ENCODE data around the gene EPHA4.

The EPHA4 gene

GRCh38 chr2:221399183-221399582, 172.9 kb downstream of the EPHA4 start:
- TF ChIP-seq JUND (IDR thresholded peaks at IDR 0.05; ENCODE audit: low read depth): no peak
- DNase-seq (ENCODE audit: low read depth in 1 of 2, low spot score in 1 of 2): no peak
- in situ Hi-C loops (cut with HindIII; ENCODE audit: low pct_unique_long_range_greater_than_20kb, low sequenced_read_pairs): no loop called here

GRCh38 chr2:221397187-221397586, 174.9 kb downstream of the EPHA4 start:
- in situ Hi-C loops (cut with HindIII; ENCODE audit: low pct_unique_long_range_greater_than_20kb, low sequenced_read_pairs): no loop called here
- DNase-seq (ENCODE audit: low read depth in 1 of 2, low spot score in 1 of 2): no peak
- TF ChIP-seq JUND (IDR thresholded peaks at IDR 0.05; ENCODE audit: low read depth): no peak

GRCh38 chr2:221392228-221392881, 179.7 kb downstream of the EPHA4 start:
- in situ Hi-C loops (cut with HindIII; ENCODE audit: low pct_unique_long_range_greater_than_20kb, low sequenced_read_pairs): no loop called here
- no peak for DNase-seq (ENCODE audit: low read depth in 1 of 2, low spot score in 1 of 2)
- no peak for TF ChIP-seq JUND (IDR thresholded peaks at IDR 0.05; ENCODE audit: low read depth)

DNA sequence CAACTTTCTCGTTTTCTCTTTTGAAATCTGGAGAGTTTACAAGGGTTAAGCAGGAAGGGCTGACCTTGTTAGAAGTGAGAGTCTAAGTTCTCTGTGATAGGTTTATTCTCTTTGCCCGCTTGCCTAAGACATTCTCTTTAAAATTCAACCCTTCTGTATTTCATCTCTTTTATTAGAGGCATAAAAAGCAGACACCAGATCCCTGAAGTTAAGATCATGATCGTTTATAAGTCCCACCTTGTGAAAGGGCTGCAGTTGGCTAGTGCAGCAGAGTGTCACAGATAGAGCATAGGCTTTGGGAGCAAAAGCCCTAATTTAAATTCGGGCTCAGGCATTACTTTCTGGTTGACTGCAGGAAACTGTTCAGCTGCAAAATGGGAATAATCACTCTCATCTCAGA, 181.2 kb downstream of the EPHA4 start:
- TF ChIP-seq JUND (IDR thresholded peaks at IDR 0.05; ENCODE audit: low read depth): no peak
- in situ Hi-C loops (cut with HindIII; ENCODE audit: low pct_unique_long_range_greater_than_20kb, low sequenced_read_pairs): no loop called here
- DNase-seq (ENCODE audit: low read depth in 1 of 2, low spot score in 1 of 2): no peak

- DNase-seq (ENCODE audit: low read depth in 1 of 2, low spot score in 1 of 2): no peak
- in situ Hi-C loops (cut with HindIII; ENCODE audit: low pct_unique_long_range_greater_than_20kb, low sequenced_read_pairs): no loop called here
- TF ChIP-seq JUND (IDR thresholded peaks at IDR 0.05; ENCODE audit: low read depth): no peak
These were observed 182.2 kb downstream of the EPHA4 start for GRCh38 chr2:221389904-221390303.

DNA sequence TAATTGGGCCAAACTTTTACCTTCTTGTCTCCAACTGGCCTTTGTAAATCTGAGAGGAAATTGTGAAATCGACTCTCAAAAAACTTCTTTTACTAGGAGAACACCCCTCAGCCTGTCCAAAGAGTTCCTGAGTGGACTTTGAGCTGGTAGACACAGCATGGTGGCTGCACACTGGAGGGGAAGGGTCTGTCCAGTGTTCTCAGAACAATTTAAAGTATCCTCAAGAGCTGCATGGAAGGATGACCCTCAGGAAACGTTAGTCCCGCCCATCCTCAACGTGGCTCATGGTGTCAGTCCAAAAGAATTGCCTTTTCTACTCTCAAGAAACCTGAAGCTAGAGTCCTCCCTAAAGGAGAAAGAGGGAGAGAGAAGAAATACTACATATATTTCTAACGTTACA, 182.7 kb downstream of the EPHA4 start:
- DNase-seq (ENCODE audit: low read depth in 1 of 2, low spot score in 1 of 2): no peak
- in situ Hi-C loops (cut with HindIII; ENCODE audit: low pct_unique_long_range_greater_than_20kb, low sequenced_read_pairs): no loop called here
- no peak for TF ChIP-seq JUND (IDR thresholded peaks at IDR 0.05; ENCODE audit: low read depth)

DNA sequence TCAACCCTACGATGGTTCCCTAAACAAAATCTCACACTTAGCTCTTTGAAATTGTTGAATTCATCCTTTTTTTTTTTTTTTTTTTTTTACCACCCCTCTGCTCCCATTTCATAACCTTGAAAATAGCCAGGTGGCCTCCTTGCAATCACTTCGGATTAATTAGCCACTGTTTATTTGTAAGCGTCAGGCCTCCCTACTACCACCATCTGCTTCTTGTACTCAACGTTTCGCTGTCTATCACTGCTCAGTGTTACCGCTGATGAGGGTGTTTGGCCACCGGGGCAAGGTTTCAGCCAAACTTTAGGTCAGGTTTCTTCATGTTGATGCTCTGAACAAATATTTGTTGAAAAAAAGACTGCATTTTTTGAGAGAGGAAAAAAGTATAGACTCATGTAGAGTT, 183.2 kb downstream of the EPHA4 start:
- in situ Hi-C loops (cut with HindIII; ENCODE audit: low pct_unique_long_range_greater_than_20kb, low sequenced_read_pairs): no loop called here
- no peak for TF ChIP-seq JUND (IDR thresholded peaks at IDR 0.05; ENCODE audit: low read depth)
- DNase-seq (ENCODE audit: low read depth in 1 of 2, low spot score in 1 of 2): no peak

DNA sequence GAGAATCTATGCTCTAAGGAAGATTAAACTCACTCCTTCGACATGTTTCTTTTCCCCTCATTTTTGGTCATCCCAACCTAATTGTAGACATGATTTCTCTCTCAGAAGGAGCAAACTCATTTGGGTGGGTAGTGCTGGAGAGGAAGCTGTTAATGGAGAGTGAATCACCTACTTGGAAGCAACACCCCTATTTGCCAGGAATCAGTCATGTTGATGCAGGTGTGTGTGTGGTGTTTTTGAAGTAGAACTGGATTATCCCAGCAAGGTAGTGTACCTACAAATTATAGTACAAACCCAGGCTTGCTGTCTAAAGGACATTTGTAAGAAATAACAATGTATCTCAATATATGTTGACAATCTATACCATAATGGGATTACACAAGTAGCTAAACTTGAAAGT, 186.4 kb downstream of the EPHA4 start:
- TF ChIP-seq JUND (IDR thresholded peaks at IDR 0.05; ENCODE audit: low read depth): no peak
- DNase-seq (ENCODE audit: low read depth in 1 of 2, low spot score in 1 of 2): no peak
- in situ Hi-C loops (cut with HindIII; ENCODE audit: low pct_unique_long_range_greater_than_20kb, low sequenced_read_pairs): no loop called here

DNA sequence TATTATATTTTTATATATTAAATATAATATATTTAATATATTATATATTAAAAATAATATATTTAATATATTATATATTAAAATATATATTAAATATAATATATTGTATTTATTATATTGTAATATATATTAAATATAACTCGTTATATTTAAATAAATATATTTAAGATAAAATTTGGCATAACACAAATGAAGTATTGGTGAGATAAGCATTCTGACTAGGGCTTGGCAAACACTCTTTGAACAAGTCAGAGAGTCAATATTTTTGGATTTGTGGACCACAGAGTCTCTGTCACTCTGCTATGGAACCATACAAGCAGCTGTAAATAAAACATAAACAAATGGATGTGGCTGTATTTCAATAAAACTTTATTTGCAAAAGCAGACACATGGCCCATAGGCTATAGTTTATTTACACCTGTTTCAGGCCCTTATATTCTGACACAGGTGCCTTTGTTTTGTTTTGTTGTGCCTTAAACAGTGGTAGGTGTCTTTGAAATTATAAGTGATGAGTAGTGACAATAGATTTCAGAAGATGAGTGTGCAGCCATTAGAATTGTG, 190.1 kb downstream of the EPHA4 start:
- no peak for TF ChIP-seq JUND (IDR thresholded peaks at IDR 0.05; ENCODE audit: low read depth)
- in situ Hi-C loops (cut with HindIII; ENCODE audit: low pct_unique_long_range_greater_than_20kb, low sequenced_read_pairs): no loop called here
- no peak for DNase-seq (ENCODE audit: low read depth in 1 of 2, low spot score in 1 of 2)

GRCh38 chr2:221380686-221381085, 191.4 kb downstream of the EPHA4 start:
- no peak for TF ChIP-seq JUND (IDR thresholded peaks at IDR 0.05; ENCODE audit: low read depth)
- no peak for DNase-seq (ENCODE audit: low read depth in 1 of 2, low spot score in 1 of 2)
- in situ Hi-C loops (cut with HindIII; ENCODE audit: low pct_unique_long_range_greater_than_20kb, low sequenced_read_pairs): no loop called here

GRCh38 chr2:221380062-221380461, 192.0 kb downstream of the EPHA4 start:
- no peak for TF ChIP-seq JUND (IDR thresholded peaks at IDR 0.05; ENCODE audit: low read depth)
- in situ Hi-C loops (cut with HindIII; ENCODE audit: low pct_unique_long_range_greater_than_20kb, low sequenced_read_pairs): no loop called here
- no peak for DNase-seq (ENCODE audit: low read depth in 1 of 2, low spot score in 1 of 2)

- in situ Hi-C loops (cut with HindIII; ENCODE audit: low pct_unique_long_range_greater_than_20kb, low sequenced_read_pairs): no loop called here
- DNase-seq (ENCODE audit: low read depth in 1 of 2, low spot score in 1 of 2): no peak
- TF ChIP-seq JUND (IDR thresholded peaks at IDR 0.05; ENCODE audit: low read depth): no peak
These were observed 194.5 kb downstream of the EPHA4 start for GRCh38 chr2:221377597-221377996.

DNA sequence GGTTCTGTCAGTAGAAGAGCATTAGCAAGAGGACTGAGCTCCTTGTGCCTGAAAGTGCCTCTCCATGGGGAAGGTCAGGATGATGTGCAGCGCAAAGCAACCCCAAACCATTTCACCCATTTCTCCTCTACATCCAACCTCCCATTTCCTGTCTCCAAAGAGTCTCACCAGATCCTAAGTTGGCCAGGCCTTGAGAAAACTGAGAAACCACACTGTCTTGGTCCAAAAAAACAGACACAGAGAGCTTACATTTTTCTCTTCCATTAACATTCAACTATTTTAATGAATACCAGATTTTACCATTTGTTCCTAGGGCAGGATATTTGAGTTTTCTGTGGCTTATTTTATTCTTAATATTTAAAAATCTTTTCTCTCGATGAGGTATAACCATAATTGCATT, 195.0 kb downstream of the EPHA4 start:
- TF ChIP-seq JUND (IDR thresholded peaks at IDR 0.05; ENCODE audit: low read depth): no peak
- DNase-seq (ENCODE audit: low read depth in 1 of 2, low spot score in 1 of 2): no peak
- in situ Hi-C loops (cut with HindIII; ENCODE audit: low pct_unique_long_range_greater_than_20kb, low sequenced_read_pairs): no loop called here

DNA sequence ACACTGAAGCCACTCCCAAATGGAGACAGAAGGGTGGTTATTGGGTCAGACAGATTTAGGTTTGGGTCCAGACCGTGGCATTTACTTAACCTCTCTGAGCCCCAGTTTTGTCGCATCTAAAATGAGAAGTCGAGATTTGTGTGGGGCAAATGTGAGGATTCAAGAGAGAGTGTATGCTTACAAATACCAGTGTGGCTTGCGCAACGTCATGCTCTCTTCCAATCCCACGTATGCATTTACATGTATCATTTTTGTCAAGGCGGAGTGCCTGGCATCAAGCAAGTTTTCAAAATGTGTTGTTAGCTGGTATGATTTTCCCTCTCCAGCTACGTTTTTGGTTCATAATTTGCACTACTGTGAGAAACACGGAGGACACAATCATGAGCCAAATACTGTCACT, 197.9 kb downstream of the EPHA4 start:
- in situ Hi-C loops (cut with HindIII; ENCODE audit: low pct_unique_long_range_greater_than_20kb, low sequenced_read_pairs): no loop called here
- TF ChIP-seq JUND (IDR thresholded peaks at IDR 0.05; ENCODE audit: low read depth): no peak
- no peak for DNase-seq (ENCODE audit: low read depth in 1 of 2, low spot score in 1 of 2)

Measured in T47D (cell line).